Inferior parietal cortex (tissue), 1 donor: ENCODE results near the gene PTPN1.

ENCODE experiments used
- DNase-seq: peaks from one replicate; pipeline ENCODE4 v3.0.0-alpha.2; 2016; ENCODE audit errors: extremely low spot score

PTPN1 gene

DNA sequence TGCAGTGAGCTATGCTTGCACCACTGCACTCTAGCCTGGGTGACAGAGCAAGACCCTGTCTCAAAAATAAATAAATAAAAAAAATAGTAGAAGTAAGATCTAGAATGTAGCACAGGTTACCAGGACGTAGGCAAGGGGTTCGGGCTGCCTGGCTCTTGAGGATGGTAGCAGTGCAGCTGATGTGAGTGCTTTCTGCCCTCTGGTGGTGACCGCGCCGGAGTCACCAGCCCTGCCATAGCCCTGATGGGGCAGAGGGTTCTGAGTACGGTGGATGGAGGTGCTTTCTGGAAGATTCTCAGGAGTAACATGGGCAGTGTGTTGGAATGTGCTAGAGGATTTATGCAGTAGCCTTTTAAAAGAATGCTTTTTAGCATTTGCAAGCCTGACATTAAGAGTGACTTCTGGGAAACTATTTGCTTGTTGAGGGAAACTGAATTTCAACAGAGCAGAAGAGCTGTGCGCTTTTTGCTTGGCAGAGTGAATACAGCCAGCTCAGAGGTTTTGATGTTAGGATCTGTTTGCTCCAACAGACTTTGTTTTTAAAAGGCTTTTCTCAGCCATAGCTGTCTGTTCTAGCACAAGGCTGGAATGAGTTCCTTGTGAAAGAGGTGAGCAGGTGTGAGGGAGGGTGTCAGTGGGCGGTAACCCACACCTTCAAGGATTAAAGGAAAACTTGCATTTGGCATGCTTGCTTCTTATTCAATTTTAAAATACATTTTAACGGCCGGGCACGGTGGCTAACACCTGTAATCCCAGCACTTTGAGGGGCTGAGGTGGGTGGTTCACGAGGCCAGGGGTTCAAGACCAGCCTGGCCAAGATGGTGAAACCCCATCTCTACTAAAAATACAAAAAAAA, 65.9 kb downstream of the PTPN1 start:
- peak; percentile 62 for DNase-seq

DNA sequence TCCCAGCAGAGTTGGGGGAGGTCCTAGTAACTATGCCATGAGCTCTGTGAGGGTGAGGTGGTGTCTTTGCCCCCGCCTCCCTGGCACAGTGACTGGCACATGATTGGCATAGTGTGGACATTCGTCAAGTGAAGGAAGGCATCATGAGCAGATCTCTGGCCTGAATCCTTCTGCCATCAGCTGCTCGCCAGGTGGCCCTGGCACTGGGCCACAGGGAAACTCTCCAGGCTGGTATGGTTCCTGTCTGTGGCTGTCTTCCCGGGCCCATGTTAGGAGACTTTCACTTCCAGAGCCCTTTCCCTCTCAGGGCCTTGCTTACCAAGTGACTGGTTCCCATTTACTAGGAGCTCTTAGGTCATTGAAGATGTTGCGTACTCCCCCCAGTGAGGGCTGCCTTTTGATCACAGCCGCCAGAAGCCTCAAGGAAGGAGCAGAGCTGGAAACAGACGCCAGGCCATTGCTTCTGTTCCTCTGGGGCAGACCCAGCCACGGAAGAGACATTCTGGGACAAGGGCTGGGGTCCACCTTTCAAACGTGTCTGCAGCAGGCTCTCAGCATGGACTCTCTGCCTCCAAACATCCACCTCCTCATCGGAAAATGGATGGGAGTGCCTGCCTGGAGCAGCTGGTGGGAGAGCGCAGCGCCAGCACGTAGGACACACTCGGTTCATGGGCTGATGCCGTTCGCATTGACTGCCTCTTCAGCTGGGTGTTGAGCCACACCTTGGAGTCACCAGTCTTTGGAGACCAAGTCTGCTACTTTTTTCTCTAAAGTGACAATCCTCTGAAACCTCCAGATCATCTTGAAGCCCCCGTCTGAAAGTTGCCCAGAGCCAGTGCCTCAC, 67.2 kb downstream of the PTPN1 start:
- no peak for DNase-seq

DNA sequence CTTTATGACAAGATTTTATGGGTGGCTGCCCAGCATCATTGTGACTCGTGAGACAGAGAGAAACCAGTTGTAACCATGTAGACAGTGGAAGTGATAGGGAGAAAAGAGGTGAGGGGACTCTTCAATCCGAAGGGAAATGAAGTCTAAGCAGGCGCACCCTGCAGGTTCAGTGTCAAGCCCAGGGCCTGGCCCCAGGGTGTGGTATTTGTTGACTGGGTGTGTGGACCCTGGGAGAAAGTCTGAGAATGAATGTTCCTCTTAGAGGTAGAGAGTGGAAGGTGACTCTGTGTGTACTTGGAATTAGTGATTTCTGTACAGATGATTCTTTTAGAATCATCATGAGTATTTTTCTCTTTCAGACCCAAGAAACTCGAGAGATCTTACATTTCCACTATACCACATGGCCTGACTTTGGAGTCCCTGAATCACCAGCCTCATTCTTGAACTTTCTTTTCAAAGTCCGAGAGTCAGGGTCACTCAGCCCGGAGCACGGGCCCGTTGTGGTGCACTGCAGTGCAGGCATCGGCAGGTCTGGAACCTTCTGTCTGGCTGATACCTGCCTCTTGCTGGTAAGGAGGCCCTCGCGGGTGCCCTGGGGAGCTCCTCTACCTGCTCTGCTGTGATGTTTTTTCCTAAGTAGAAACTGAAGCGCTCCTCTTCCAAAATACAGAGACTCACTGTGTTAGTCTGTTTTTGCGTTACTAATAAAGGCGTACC, 68.0 kb downstream of the PTPN1 start:
- no peak for DNase-seq

DNA sequence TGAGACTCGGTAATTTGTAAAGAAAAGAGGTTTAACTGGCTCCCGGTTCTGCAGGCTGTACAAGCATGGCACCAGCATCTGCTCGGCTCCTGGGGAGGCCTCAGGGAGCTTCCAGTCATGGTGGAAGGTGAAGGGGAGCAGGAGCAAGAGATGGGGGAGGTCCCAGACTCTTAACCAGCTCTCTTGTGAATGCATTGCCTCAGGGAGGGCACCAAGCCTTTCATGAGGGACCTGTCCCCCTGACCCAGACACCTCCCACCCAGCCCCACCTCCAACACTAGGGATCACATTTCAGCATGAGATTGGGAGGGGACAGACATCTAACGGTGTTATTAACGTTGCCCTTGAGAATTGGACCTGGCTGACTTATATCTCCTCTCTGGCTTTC, 68.6 kb downstream of the PTPN1 start:
- no peak for DNase-seq

DNA sequence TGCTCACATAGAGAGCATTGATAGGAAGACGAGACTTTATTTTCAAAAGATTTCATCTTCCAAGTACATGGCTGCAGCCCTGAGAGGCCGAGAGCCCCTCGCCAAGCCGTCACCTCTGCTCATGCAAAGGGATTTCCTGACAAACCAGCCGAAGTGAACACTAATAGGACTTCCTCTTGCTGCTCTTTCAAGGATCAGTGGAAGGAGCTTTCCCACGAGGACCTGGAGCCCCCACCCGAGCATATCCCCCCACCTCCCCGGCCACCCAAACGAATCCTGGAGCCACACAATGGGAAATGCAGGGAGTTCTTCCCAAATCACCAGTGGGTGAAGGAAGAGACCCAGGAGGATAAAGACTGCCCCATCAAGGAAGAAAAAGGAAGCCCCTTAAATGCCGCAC, 69.3 kb downstream of the PTPN1 start:
- DNase-seq, result no peak

DNA sequence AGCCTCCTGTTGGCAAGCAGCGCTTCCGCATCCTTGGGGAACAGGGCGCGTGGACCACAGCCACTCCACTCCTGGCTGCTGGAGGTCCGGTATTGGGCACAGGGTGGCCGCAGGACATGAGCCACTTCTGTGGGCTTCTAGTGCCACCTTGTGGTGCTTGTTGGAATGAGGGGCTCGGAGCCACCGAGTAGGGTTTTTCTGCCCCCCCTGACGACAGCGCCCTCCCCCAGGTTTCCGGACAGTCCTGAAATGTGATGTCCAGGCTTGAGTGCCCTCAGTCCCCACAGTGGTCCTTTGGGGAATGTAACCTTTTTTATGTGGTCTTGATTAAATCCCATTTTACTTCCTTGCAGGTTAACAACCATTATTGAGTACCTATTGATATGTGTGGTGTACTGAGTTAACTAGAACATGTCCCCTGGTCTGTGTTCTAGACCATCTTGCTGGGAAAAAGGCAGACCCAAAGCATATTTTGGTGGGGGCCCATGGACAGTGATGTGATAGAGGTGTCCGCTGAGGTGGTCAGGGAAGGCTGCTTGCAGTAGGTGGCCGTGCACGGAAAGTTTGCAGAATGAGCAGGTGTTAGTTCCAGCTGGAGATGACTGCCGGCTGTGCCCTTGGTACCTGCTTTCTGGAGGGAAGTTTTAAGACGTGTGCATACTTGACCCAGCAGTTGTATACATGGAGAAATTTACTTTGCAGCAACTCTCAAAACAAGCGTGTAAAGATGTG, 70.0 kb downstream of the PTPN1 start:
- DNase-seq, result peak; percentile 71

DNA sequence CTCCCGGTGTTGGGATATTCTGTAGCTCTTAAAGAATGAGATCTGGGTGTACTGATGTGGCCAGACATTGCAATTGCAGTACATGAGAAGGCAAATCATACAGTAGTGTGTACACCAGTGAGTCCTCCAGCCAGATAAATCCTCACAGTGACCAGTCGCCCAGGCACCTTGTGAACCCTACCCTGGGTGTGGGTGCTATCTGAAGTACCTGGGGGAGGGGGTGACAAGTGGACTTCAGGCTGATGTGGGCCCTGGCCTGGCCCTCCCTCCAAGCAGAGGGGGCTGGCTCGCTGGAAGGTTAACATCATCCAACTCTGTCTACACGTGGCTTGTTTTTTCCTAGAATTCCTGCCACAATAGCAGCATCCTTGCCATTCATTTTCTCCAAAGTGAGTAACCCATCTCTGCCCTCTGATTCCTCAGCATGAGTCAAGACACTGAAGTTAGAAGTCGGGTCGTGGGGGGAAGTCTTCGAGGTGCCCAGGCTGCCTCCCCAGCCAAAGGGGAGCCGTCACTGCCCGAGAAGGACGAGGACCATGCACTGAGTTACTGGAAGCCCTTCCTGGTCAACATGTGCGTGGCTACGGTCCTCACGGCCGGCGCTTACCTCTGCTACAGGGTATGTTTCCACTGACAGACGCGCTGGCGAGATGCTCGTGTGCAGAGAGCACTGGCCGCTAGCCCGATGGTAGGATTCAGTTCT, 70.8 kb downstream of the PTPN1 start:
- no peak for DNase-seq

DNA sequence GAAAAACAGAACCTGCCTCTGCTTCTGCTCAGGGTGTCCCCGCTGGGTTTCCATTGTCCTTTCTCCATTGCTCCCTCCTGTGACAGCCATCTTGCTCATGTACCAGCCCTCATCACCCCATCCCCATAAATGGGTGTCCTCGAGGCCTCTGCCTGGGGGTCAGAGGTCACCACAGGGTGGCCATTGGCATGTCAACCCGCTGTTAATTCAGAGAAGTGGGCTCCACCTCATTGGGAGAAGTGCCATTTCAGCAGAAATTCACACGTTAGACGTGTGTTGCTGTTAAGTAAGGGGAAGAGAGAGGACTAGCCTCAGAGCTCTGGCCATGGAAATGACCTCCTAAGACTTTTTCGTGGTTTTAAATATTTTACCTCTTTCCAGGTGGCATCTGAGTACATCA, 71.9 kb downstream of the PTPN1 start:
- no peak for DNase-seq

DNA sequence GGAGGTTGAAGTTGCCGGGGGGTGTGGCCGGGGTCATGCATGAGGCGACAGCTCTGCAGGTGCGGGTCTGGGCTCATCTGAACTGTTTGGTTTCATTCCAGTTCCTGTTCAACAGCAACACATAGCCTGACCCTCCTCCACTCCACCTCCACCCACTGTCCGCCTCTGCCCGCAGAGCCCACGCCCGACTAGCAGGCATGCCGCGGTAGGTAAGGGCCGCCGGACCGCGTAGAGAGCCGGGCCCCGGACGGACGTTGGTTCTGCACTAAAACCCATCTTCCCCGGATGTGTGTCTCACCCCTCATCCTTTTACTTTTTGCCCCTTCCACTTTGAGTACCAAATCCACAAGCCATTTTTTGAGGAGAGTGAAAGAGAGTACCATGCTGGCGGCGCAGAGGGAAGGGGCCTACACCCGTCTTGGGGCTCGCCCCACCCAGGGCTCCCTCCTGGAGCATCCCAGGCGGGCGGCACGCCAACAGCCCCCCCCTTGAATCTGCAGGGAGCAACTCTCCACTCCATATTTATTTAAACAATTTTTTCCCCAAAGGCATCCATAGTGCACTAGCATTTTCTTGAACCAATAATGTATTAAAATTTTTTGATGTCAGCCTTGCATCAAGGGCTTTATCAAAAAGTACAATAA, 72.5 kb downstream of the PTPN1 start:
- DNase-seq, result no peak

DNA sequence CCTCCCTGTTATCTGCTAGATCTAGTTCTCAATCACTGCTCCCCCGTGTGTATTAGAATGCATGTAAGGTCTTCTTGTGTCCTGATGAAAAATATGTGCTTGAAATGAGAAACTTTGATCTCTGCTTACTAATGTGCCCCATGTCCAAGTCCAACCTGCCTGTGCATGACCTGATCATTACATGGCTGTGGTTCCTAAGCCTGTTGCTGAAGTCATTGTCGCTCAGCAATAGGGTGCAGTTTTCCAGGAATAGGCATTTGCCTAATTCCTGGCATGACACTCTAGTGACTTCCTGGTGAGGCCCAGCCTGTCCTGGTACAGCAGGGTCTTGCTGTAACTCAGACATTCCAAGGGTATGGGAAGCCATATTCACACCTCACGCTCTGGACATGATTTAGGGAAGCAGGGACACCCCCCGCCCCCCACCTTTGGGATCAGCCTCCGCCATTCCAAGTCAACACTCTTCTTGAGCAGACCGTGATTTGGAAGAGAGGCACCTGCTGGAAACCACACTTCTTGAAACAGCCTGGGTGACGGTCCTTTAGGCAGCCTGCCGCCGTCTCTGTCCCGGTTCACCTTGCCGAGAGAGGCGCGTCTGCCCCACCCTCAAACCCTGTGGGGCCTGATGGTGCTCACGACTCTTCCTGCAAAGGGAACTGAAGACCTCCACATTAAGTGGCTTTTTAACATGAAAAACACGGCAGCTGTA, 73.4 kb downstream of the PTPN1 start:
- DNase-seq, result no peak

DNA sequence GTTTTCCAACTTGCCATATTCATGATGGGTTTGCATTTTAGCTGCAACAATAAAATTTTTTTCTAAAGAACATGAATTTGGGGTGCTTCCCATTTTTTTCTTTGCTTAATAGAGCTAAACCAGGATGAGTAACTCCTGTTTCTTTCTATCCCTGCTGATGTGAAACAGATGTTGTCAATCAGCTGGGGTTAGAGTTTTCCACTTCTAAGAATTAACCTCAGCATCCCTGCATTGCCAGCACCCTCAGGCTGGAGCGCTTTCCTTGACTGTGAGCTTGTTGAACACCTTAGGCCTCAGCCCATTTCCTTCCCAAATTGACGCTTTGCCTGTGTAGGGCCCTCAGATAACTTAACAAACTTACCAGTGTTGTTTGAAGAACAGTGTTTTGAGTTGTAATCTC, 74.5 kb downstream of the PTPN1 start:
- DNase-seq, result no peak

DNA sequence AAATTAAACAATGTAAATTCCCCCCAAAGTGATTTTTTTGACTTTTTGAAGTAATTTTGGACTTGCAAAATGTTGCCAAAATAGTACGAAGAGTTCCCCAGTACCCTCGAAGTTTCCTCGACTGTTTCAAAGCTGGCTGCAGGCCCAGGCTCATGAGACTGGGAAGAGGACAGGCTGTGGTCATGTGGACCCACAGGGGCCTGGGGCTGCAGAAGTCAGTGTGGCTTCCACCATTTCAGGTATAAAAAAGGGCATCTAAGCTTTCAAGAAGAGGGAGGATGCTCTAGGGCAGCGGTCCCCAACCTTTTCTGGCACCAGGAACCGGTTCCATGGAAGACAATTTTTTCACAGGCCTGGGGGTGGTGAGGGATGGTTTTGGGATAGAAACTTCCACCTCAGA, 75.0 kb downstream of the PTPN1 start:
- no peak for DNase-seq

DNA sequence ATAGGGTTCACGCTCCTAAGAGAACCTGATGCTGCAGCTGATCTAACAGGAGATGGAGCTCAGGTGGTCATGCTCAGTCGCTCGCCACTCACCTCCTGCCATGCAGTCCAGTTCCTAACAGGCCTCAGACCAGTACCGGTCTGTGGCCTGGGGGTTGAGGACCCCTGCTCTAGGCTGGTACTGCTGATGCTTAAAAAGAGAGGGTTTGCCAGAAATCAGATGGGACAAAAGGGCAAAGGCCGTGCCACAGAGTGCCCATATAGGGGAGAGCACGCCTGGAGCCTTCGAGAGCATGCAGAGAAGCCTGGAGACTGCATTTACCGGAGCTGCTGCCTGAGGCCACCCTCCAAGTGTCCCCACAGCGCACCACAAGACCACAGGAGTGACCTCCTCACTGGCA, 75.5 kb downstream of the PTPN1 start:
- DNase-seq, result no peak

DNA sequence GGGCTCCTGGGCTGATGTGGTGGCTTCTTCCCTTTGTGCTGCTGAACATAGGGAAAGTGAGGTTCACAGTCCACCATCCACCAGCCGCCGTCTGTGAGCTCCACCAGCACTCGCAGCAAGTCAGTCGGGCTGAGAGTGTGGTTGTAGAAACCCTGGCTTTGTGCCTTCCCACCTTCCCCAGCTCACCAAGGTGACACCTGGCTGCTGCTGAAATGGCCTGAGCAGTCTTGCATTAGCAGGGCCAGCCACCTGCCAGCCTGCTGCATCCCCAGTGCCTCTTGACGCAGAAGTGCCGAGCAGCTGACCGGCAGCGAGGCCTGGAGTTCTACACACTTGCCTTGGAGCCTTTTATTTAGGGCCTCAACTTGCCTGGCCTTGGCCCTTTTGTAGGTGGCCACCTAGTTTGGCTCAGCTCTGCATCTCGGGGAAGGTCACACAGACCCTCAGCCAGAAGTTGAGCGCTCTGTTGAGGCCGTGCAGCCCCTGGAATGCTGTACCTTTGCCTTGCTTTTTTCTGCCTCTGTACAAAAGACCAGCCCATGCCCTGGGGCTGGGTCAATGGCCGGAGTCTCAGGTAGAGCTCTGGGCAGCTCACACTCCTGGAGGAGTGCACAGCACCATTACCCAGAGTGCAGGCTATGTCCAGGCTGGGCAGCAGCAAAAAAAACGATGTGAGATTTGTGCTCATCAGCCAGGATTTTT, 76.5 kb downstream of the PTPN1 start:
- no peak for DNase-seq

DNA sequence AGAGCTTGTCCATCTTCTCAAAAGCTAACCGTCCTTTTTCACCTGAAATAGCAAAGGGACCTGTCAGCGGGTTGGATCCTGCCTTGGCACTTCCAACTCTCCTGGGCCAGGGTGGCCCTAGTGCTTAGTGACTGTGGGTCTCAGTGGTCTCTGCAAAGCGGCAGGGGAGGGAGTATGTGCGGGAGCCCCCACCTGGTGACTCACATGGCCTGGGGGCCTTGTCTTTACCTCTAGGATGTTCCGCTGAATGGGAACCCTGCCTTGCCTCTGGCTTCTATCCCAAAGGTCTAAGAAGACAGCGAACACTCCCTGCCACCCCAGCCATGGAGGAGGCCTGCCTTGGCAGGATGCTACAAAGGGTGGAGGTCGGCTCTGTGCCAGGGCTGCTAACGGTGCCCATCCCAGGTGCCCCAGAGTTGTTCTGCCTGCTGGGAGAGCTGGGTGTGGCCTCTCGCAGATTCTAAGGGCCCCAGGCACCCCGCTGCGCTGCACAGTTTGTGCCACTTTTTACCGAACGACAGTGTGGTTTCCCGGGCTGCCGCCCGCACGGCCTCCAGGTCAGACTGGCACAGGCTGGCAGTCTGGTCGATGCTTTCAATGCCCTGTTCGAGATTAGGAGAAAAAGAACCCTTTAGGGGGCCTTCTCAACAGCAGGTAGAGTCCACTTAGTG, 77.2 kb downstream of the PTPN1 start:
- DNase-seq, result no peak

DNA sequence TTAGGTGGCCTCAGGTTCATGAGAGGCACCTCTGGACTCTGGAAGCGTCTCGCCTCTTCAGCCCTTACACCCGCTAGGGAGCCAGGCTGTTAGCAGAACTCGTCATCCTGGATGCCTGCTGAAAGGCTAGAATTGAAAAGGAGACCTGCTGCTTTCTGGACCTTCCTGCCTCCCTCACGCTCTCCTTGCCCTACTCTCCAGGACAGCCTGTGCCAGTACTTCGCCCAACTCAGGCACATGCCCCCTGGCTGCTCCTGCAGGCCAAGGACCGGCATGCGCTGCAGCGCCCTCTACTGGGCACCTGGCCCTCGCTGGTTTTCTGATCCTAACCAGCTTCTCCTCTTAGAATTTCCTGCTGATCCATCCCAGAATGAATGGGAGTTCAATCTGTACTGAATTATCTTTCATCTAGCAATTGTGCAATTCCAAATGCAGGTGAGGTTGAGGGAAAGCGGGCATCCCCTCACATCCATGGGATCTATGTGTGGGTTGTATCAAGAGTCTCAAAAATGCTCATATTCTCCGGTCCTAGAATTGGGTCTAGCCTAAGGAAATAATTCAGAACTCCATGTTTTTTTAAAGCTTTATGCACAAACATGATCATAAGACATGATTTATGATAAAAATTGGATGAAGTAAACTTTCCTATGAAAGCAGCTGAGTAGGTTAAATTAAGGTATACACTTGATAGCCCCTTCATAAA, 78.0 kb downstream of the PTPN1 start:
- DNase-seq, result no peak

DNA sequence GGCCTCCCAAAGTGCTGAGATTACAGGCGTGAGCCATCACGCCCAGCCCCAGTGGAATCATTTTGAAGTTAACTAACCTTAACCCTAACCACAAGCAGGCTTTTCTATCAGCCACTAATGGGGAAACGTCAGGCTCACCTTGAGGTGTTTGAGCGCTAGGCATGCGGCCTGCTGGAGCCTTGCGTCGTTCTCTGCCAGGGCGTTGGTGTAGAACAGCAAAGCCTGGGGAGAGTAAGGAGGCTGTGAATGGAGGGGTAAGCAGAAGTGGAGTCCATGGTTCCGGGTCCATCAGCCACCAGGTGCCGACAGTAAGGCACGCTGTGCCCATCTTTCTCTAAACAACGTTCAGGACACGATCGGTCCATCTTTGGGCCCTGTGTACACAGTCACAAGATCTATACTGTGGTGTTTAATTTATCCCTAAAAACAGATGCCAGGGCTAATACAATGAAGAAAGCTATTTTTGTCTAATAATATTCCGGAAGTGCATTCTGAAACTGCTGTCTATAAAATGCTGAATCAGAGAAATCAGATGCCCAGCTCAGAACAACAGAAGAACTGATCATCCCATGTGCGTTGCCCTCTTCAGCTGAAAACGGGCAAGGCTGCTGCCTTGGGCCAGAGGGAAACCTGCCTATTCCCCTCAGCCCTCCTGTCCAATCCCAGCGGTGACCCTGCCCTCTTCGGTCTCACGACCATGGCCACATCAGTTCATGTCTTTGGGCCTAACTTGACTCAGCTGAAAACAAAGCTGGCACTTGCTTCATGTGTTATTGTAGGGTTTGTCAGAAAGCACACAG, 79.6 kb downstream of the PTPN1 start:
- no peak for DNase-seq
